ENCODE results near the gene MKKS. TPM values are rescaled to one million over a fixed set of nuclear protein-coding genes. Genes with fewer than 3 reads are reported as not detected.

Gene MKKS
- total RNA-seq, 1 donor from 2014 or later, result 10.6 TPM

DNA sequence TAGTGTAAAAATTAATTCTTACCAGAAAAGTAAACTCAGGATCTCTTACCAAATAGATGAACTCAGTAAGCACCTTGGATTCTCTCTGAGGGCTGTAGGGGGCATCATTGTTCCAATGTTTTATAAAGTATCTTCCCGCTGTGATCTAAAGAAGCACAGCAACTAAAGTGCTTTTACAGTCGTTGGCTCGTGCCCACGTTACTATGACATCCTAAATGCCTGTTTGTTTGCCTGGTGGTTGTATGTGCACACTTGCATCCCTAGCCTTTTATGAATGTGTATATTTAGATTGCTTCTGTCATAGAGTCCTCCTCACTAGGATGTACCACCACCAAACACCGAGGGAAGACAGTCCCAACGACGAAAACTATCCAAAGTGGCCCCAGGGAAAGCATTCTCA is 35.6 kb upstream of the MKKS start:
- H3K4me3 Mint-ChIP-seq (ENCODE audit: unreplicated experiment), result no peak overlapping the region
- DNase-seq (ENCODE audit: low spot score), result peak; percentile 16
- no peaks in the 10 kb centered on the region for H3K9me3 Mint-ChIP-seq (ENCODE audit: unreplicated experiment)
- peak overlapping the region; percentile 44 for H3K27ac Mint-ChIP-seq (ENCODE audit: unreplicated experiment)
- no peaks in the 10 kb centered on the region for H3K36me3 Mint-ChIP-seq (ENCODE audit: low read depth, unreplicated experiment)
- TF ChIP-seq, protein P1, sequence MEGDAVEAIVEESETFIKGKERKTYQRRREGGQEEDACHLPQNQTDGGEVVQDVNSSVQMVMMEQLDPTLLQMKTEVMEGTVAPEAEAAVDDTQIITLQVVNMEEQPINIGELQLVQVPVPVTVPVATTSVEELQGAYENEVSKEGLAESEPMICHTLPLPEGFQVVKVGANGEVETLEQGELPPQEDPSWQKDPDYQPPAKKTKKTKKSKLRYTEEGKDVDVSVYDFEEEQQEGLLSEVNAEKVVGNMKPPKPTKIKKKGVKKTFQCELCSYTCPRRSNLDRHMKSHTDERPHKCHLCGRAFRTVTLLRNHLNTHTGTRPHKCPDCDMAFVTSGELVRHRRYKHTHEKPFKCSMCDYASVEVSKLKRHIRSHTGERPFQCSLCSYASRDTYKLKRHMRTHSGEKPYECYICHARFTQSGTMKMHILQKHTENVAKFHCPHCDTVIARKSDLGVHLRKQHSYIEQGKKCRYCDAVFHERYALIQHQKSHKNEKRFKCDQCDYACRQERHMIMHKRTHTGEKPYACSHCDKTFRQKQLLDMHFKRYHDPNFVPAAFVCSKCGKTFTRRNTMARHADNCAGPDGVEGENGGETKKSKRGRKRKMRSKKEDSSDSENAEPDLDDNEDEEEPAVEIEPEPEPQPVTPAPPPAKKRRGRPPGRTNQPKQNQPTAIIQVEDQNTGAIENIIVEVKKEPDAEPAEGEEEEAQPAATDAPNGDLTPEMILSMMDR (IDR thresholded peaks at IDR 0.05; ENCODE audit: unreplicated experiment), result peak; percentile 45
- H3K4me1 Mint-ChIP-seq (ENCODE audit: unreplicated experiment), result peaks cover 43% of the 10 kb centered on the region
- peaks cover 1% of the 10 kb centered on the region for H3K27me3 Mint-ChIP-seq (ENCODE audit: unreplicated experiment)

- H3K9me3 Mint-ChIP-seq (ENCODE audit: unreplicated experiment), result no peaks in the 10 kb centered on the region
- H3K36me3 Mint-ChIP-seq (ENCODE audit: low read depth, unreplicated experiment), result no peaks in the 10 kb centered on the region
- TF ChIP-seq, protein P1 (IDR thresholded peaks at IDR 0.05; ENCODE audit: unreplicated experiment), result no peak
- H3K27me3 Mint-ChIP-seq (ENCODE audit: unreplicated experiment), result no peaks in the 10 kb centered on the region
- DNase-seq (ENCODE audit: low spot score), result no peak
- H3K4me3 Mint-ChIP-seq (ENCODE audit: unreplicated experiment), result no peak overlapping the region
- peaks cover 39% of the 10 kb centered on the region for H3K4me1 Mint-ChIP-seq (ENCODE audit: unreplicated experiment)
- H3K27ac Mint-ChIP-seq (ENCODE audit: unreplicated experiment), result no peak overlapping the region
These were observed 35.0 kb upstream of the MKKS start for GRCh38 chr20:10469056-10469455.

DNA sequence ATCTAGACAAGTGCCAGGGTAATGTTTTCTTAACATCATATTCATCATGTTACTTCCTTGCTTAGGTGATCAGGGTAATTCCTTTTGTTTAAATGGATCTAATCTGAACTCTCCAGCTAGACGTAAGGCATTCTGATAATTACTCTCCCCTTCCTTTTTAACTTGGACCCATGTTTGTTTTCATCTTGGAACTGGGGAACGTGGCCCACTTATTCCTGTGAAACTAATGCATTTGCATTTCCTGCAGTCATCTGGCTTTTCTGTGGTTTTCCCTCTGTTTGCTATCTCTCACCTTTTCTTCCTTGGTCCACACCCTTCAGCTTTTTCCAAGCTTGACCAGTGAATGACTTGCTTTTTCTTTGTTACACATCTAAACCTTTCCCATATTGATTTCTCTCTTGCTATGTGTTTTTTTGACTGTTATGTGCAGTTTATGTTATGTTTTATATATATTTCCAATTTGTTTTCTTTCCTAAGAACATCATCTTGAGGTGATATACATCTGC is 34.4 kb upstream of the MKKS start:
- TF ChIP-seq, protein P1 (IDR thresholded peaks at IDR 0.05; ENCODE audit: unreplicated experiment), result no peak
- no peaks in the 10 kb centered on the region for H3K9me3 Mint-ChIP-seq (ENCODE audit: unreplicated experiment)
- peak overlapping the region; percentile 69 for H3K27ac Mint-ChIP-seq (ENCODE audit: unreplicated experiment)
- H3K4me3 Mint-ChIP-seq (ENCODE audit: unreplicated experiment), result peak overlapping the region; percentile 20
- H3K27me3 Mint-ChIP-seq (ENCODE audit: unreplicated experiment), result no peaks in the 10 kb centered on the region
- DNase-seq (ENCODE audit: low spot score), result no peak
- no peaks in the 10 kb centered on the region for H3K36me3 Mint-ChIP-seq (ENCODE audit: low read depth, unreplicated experiment)
- peaks cover 39% of the 10 kb centered on the region for H3K4me1 Mint-ChIP-seq (ENCODE audit: unreplicated experiment)

- Mint-ChIP-seq H3K27ac (ENCODE audit: unreplicated experiment) (peak overlapping the region; percentile 69), H3K9me3 (ENCODE audit: unreplicated experiment) (no peaks in the 10 kb centered on the region), H3K4me1 (ENCODE audit: unreplicated experiment) (peaks cover 39% of the 10 kb centered on the region), H3K4me3 (ENCODE audit: unreplicated experiment) (no peak overlapping the region), H3K36me3 (ENCODE audit: low read depth, unreplicated experiment) (peaks cover 6% of the 10 kb centered on the region), H3K27me3 (ENCODE audit: unreplicated experiment) (peaks cover 2% of the 10 kb centered on the region)
- no peak for DNase-seq (ENCODE audit: low spot score)
- TF ChIP-seq, protein P1 (IDR thresholded peaks at IDR 0.05; ENCODE audit: unreplicated experiment), result no peak
These were observed 33.8 kb upstream of the MKKS start for GRCh38 chr20:10467681-10468339.

DNA sequence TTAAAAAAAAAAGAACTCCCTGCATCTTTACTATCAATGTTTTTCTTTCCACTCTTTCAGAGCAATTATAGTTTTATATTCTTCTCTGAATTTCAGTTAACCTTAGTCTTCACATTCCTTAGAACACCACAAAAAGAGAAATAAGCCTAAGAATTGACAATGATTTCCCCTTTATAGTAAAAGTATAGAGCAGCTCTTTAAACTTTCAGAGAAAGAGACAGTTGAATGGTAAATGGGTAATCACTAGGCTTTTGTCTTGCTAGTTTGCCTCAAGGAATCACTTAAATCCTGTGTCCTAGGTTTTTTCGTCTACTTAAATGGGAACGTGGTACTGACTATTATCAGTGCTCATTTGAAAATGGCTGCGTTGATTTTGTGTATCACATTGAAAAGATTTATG is 32.8 kb upstream of the MKKS start:
- no peaks in the 10 kb centered on the region for H3K9me3 Mint-ChIP-seq (ENCODE audit: unreplicated experiment)
- no peak overlapping the region for H3K4me3 Mint-ChIP-seq (ENCODE audit: unreplicated experiment)
- peaks cover 46% of the 10 kb centered on the region for H3K4me1 Mint-ChIP-seq (ENCODE audit: unreplicated experiment)
- peaks cover 2% of the 10 kb centered on the region for H3K27me3 Mint-ChIP-seq (ENCODE audit: unreplicated experiment)
- DNase-seq (ENCODE audit: low spot score), result no peak
- peak overlapping the region; percentile 96 for H3K27ac Mint-ChIP-seq (ENCODE audit: unreplicated experiment)
- H3K36me3 Mint-ChIP-seq (ENCODE audit: low read depth, unreplicated experiment), result peaks cover 11% of the 10 kb centered on the region
- TF ChIP-seq, protein P1 (IDR thresholded peaks at IDR 0.05; ENCODE audit: unreplicated experiment), result no peak

All from endothelial cell (in vitro differentiated cells).